GM13977 (cell line): ENCODE results near the gene AMTN.
"Not testable (repeated sequence)": the region's sequence is repeated elsewhere in the genome, so short reads cannot be mapped to it uniquely, and the experiment has no call there.

Experiments
- DNase-seq: peaks from one replicate; pipeline ENCODE4 v3.0.0; 2012; ENCODE audit warnings: low spot score
- in situ Hi-C: fragments of 300-500 bp; cut with MboI; formaldehyde crosslinking; loops from one replicate; pipeline ENCODE4 v1.12.0; 2022; ENCODE audit warnings: low sequenced_read_pairs, low pct_unique_long_range_greater_than_20kb, mixed read lengths, inconsistent platforms; ENCODE audit not compliant: unreplicated experiment
- TF ChIP-seq, protein P1 (sequence below): IDR thresholded peaks from 2 replicates; pipeline ENCODE4 v1.5.1; 2012; ENCODE audit warnings: mild to moderate bottlenecking, control low read depth; ENCODE audit not compliant: insufficient read depth; ENCODE audit errors: extremely low read depth, missing control alignments

Gene AMTN, protein sequence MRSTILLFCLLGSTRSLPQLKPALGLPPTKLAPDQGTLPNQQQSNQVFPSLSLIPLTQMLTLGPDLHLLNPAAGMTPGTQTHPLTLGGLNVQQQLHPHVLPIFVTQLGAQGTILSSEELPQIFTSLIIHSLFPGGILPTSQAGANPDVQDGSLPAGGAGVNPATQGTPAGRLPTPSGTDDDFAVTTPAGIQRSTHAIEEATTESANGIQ

DNA sequence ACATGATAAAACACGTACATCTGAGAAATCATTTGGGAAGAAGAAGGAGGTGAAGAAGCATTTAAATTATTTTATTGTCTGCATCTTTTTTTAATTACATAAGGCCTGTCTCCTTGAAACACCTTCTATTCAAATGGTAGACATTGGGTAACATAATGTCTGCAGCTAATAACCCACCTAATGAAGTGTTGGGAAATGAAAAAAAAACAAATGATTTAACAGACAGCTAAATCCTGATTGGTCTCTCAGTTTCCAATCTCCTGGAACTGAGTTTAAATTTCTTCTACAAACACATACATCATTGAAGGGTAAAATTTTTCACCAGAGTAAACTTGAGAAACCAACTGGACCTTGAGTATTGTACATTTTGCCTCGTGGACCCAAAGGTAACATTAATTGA, at the start of gene AMTN:
TSS of gene AMTN (plus strand) at position 301 of the 400 bp plus-strand sequence. CDS start 209 bp downstream, outside the sequence.
- in situ Hi-C loops, result no loop called here
- TF ChIP-seq, protein P1, sequence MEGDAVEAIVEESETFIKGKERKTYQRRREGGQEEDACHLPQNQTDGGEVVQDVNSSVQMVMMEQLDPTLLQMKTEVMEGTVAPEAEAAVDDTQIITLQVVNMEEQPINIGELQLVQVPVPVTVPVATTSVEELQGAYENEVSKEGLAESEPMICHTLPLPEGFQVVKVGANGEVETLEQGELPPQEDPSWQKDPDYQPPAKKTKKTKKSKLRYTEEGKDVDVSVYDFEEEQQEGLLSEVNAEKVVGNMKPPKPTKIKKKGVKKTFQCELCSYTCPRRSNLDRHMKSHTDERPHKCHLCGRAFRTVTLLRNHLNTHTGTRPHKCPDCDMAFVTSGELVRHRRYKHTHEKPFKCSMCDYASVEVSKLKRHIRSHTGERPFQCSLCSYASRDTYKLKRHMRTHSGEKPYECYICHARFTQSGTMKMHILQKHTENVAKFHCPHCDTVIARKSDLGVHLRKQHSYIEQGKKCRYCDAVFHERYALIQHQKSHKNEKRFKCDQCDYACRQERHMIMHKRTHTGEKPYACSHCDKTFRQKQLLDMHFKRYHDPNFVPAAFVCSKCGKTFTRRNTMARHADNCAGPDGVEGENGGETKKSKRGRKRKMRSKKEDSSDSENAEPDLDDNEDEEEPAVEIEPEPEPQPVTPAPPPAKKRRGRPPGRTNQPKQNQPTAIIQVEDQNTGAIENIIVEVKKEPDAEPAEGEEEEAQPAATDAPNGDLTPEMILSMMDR, result no peak
- DNase-seq, result no peak

DNA sequence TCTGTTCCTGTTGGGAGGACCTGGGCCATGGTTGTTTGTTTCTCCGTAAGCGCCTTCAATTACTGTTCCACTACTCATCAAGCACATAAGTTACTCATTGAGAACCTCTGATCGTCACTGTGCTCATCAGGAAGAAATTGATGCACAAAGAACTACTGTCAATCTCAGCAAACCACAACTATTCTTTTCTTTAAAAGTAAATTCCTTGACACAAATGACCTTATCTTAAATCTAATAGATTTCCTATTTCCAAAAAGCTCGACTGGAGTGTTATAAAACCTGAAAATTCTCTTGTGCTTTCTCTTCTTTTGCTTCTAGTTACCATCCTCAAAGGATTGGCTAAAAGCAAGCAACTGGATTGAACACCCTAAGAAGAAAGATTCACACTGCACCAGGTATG, 46.5 kb upstream of the AMTN start, which contains the start of gene MUC7:
TSS of gene MUC7 (plus strand) at position 301 of the 400 bp plus-strand sequence. CDS start 1,825 bp downstream, outside the sequence.
- no peak for DNase-seq
- TF ChIP-seq, protein P1, result no peak
- in situ Hi-C loops, result no loop called here

DNA sequence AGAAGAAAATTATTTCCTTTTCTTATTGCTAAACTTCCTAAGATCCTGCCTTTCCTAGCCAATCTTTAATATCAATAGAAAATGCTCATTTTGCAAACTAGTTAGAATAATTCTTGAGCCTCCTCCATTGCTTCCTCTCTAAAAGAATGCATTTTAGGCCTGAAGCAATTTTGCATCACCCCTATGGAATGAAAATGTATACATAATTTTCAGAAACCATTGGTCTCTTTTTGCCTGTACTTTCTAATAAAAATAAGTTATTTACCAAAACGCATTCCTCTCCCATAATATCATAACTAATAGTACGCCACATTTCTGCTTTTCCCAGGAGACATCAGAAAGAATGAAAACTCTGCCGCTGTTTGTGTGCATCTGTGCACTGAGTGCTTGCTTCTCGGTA, 44.7 kb upstream of the AMTN start:
- DNase-seq, result no peak
- in situ Hi-C loops, result no loop called here
- TF ChIP-seq, protein P1, result no peak

DNA sequence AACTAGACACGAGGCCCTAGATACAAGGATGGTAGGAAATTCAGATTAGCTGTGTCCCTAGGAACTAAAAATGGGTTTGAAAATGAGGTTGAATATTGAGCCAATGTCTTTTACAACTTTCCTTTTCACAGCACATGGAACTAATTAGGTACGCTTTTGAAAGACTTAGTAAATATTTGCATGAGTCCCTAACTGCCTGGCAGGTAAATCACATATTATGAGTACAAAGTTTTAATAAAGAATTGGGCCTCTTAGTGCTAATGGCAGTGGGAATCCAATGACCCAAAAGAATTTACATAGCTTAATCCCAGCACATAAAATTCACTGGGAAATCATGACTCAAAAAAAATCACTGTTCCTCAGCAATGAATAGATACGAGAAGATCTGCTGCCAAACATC, 29.6 kb upstream of the AMTN start:
- no peak for DNase-seq
- TF ChIP-seq, protein P1, result no peak
- in situ Hi-C loops, result no loop called here

DNA sequence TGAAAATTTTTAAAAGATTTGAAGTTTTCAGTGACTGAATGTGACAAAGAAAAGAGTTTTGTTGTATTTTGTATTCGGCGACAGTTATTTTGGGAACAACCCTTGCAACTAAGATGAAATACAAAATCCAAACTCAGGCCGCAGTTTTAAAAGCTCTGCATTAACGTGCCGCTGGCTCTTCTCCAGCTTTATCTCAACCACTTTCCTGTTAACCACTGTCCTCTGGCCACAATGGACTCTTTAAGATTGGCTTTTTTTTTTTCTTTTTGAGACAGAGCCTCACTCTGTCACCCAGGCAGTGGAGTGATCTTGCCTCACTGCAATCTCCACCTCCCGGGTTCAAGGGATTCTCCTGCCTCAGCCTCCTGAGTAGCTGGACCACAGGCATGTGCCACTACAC, 22.1 kb upstream of the AMTN start:
- TF ChIP-seq, protein P1, result no peak
- in situ Hi-C loops, result no loop called here
- DNase-seq, result no peak

DNA sequence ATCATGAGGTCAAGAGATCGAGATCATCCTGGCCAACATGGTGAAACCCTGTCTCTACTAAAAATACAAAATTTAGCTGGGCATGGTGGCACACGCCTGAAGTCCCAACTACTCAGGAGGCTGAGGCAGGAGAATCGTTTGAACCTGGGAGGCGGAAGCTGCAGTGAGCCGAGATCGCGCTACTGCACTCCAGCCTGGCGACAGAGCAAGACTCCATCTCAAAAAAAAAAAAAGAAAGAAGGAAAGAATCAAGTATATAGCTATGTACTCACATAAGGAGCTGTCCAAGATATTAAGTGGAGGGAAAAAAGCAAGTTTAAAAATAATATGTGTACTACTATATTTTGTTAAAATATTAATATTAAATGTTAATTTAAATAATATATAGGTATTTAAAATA, 16.5 kb upstream of the AMTN start:
- in situ Hi-C loops, DNase-seq: not testable (repeated sequence)

DNA sequence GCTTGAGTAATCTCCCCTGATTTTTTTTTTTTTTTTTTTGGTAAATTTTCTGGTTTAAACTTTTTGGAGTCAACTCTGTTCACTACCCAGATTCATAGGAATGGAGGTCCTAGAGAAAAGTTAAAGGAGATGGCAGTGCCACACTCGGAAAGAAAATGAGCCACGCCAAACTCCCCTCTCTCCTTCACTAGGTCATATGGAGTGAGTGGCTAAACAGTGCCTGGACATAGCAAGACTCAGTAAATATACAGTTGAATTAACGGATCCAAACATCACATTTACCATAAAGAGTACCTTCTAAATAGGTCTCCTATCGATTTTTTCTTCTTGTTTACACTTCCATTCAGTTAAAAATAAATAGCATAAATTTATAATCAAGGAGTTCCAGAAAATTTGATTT, 13.6 kb upstream of the AMTN start:
- in situ Hi-C loops, result no loop called here
- TF ChIP-seq, protein P1, result no peak
- DNase-seq, result no peak
